Neuron (in vitro differentiated cells): ENCODE data around the gene MED8.
"Not testable (repeated sequence)": the region's sequence is repeated elsewhere in the genome, so short reads cannot be mapped to it uniquely, and the experiment has no call there.

Source experiments
- H2AFZ ChIP-seq: one replicate; pipeline ENCODE4 v1.6.1; 2013; ENCODE audit warnings: low read depth, mild to moderate bottlenecking, inconsistent platforms, low read length, moderate library complexity
- H3K27me3 ChIP-seq: one replicate; pipeline ENCODE4 v1.6.1; 2013; ENCODE audit warnings: low read length; ENCODE audit not compliant: insufficient read depth
- H3K36me3 ChIP-seq: one replicate; pipeline ENCODE4 v1.6.1; 2013; ENCODE audit warnings: low read length; ENCODE audit not compliant: insufficient read depth
- H3K4me1 ChIP-seq: one replicate; pipeline ENCODE4 v1.6.1; 2013; ENCODE audit warnings: low read length; ENCODE audit not compliant: insufficient read depth
- H3K4me3 ChIP-seq: 2 replicates; pipeline ENCODE4 v1.5.1; 2013; ENCODE audit warnings: mild to moderate bottlenecking, low read length, moderate library complexity
- H3K9me3 ChIP-seq: one replicate; pipeline ENCODE4 v1.6.1; 2013; ENCODE audit warnings: low read length

Gene MED8

DNA sequence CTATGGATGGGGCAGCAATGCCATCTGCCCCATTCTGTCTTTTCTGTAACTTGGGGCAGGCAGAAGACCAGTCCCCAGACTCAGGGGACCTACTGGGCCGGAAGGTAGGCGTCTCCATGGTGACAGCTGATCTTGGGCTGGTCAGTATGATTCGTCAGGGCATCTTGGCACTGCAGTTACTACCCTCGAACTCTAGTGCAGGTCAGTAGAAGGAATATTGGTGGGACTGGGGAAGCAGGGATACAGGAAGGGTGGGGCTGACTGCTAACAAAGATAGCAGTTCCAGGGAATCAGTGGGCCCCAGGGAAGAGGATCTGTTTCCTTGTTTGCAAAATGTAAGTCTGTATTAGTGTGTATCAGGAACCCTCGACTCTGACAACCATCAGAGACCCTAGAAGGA is 26.3 kb upstream of the MED8 start:
- Histone ChIP-seq H3K9me3 (no peaks in the 10 kb centered on the region), H3K4me1 (no peaks in the 10 kb centered on the region), H2AFZ (no peak overlapping the region), H3K4me3 (no peak overlapping the region), H3K36me3 (peaks cover 59% of the 10 kb centered on the region), H3K27me3 (no peaks in the 10 kb centered on the region)

DNA sequence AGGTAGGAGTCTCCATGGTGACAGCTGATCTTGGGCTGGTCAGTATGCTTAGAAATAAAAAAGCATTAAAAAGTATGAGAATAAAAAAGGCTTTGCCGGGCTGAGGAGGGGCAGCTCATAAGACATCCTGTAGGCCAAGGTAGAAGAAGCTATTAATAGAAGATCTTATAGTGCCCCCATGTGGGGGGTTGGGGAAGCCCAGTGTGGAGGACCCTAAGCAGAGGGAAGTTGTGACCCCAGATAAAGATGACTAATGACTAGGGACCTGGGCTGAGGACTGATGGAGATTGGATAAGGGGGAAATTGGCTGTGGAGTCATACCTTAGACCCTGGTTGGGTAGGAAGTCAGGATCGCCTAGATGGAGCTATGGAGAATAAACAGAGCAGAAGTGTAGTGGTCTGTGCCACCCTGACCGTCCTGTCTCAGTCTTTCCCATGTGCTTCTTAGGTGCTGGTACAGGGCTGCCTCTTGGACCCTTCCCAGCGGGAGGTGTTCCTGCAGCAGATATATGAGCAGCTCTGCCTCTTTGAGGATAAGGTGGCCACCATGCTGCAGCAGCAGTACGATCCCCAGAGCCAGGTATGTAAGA is 25.1 kb upstream of the MED8 start:
- Histone ChIP-seq H3K36me3 (peaks cover 48% of the 10 kb centered on the region), H3K4me3 (no peak overlapping the region), H3K27me3 (no peaks in the 10 kb centered on the region), H2AFZ (no peak overlapping the region), H3K9me3 (no peaks in the 10 kb centered on the region), H3K4me1 (no peaks in the 10 kb centered on the region)

DNA sequence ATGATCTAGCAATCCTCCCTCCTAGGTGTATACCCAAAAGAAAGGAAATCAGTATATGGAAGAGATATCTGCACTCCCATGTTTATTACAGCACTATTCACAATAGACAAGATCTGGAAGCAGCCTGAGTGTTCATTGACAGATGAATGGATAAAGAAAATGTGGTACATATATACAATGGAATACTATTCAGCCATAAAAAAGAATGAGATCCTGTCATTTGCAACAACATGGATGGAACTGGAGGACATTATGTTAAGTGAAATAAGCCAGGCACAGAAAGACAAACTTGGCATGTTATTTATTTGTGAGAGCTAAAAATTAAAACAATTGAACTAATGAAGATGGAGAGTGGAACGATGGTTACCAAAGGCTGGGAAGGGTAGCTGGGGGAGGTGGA is 23.8 kb upstream of the MED8 start:
- not testable (repeated sequence) for H3K27me3 ChIP-seq, H3K9me3 ChIP-seq, H3K4me3 ChIP-seq, H2AFZ ChIP-seq, H3K4me1 ChIP-seq
- H3K36me3 ChIP-seq: peaks cover 43% of the 10 kb centered on the region

DNA sequence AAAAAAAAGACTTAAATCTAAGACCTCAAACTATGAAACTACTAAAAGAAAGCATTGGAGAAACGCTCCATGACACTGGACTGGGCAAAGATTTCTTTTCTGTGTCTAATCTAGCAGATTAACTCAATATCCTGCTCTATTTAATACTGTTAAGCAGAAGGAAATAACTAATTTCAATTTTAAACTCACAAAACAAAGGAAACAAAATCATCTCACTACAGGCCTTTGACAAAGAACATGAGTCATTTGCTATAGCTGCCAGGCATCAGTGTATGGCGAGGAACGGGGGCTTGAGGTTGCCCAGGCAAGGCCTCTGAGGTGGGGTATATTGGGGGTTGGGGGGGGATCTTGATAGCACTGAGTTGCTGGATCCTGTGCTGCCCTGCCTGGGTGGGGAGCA is 21.0 kb upstream of the MED8 start:
- Histone ChIP-seq H3K4me3 (no peak overlapping the region), H3K27me3 (no peaks in the 10 kb centered on the region), H3K4me1 (no peaks in the 10 kb centered on the region), H3K9me3 (no peaks in the 10 kb centered on the region), H3K36me3 (peaks cover 35% of the 10 kb centered on the region), H2AFZ (no peak overlapping the region)

DNA sequence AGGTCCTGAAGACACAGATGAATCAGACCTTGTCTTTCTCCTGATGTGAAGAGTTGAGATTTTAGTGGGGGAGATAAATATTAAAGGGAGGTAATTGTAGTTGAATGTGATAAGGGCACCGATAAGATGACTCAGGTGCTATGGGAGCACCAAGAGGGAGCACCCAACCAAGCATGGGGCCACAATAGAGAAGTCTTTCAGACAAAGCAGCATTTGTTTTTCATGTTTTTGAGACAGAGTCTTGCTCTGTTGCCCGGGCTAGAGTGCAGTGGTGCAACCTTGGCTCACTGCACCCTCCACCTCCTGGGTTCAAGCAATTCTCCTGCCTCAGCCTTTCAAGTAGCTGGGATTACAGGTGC is 16.3 kb upstream of the MED8 start:
- Histone ChIP-seq H3K9me3 (no peaks in the 10 kb centered on the region), H2AFZ (no peak overlapping the region), H3K27me3 (no peaks in the 10 kb centered on the region), H3K4me1 (no peaks in the 10 kb centered on the region), H3K36me3 (peaks cover 53% of the 10 kb centered on the region), H3K4me3 (no peak overlapping the region)

DNA sequence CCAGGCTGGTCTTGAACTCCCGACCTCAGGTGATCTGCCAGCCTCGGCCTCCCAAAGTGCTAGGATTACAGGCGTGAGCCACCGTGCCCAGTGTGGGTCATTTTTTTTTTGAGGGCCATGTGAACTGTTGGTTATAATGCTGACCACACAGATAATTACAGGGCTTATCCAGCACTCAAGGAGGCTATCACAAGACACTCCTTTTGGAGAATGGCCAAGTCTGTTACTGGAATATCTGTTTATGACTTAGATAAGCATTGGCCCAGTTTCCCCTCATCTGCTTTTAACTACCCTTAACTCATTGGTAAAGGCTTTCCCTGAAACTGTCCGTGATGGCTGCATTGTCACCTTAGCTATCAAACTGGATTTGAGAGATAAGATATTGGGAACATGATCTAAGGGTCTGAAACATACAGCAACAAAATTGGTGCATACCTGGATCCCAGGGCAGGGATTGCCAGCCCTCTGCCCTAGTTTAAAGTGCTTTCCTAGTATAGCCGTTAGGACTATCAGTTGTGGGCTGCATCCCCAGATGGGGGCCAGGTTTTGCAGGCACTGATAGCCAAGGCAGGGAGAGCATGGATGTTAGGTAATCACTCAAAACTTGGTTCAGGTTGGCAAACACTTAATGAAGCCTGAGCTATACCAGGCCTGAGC is 15.7 kb upstream of the MED8 start:
- peaks cover 53% of the 10 kb centered on the region for H3K36me3 ChIP-seq
- H3K4me1 ChIP-seq: no peaks in the 10 kb centered on the region
- no peak overlapping the region for H3K4me3 ChIP-seq
- H2AFZ ChIP-seq: no peak overlapping the region
- H3K27me3 ChIP-seq: no peaks in the 10 kb centered on the region
- H3K9me3 ChIP-seq: no peaks in the 10 kb centered on the region

DNA sequence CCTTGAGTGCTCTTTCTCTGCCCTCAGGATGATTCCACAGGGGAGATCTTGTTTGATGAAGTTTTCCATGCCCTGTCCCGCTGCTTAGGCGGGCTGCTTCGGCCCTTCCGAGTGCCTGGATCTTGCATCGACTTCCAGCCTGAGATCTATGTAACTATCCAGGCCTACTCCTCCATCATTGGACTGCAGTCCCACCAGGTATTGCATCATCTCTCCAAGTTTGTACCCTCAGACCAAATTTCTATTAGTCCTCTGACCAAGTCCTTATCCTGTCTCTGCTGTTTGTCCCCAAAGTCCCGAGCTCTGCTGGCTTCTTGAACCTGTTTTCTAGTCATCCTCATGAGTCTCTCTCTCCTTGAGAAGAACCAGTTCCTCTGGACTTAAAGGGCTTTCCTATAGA is 14.8 kb upstream of the MED8 start:
- Histone ChIP-seq H2AFZ (no peak overlapping the region), H3K36me3 (peaks cover 51% of the 10 kb centered on the region), H3K27me3 (no peaks in the 10 kb centered on the region), H3K9me3 (no peaks in the 10 kb centered on the region), H3K4me1 (no peaks in the 10 kb centered on the region), H3K4me3 (no peak overlapping the region)

DNA sequence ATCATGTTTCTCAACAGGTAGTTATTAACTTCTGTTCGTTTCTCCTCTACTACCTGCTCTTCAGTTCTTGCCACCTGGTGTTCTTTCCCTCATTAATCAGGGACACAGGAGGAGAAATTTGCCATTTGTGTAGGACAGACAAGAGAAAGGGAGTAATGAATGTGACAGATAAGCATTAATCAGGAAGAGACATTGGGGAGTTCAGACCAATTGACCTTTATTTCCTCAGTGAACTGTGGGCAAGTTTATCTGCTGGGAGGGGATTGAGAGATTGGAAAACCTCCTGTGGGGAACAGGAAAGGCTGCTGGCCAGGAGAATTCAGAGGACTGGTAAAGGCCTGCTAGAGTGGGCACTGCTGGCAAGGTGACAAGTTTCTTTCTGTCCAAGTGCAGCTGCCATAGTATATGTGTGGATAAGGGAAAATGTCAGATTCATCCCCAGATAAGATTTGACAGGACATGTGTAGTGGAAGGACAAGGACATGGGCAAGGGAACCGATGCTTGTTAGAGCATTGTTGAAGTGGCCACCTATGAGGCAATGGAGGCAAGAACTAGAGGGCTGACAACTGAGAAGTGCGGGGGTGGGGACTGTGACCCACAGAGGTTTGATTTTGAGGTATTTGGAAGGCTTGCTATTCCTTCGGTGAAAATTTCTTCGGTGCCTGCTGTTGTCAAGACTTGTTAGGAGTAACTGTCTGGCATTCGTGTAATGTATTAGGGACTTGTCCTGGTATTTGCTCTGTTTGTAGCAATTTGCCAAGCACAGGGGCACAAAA is 12.7 kb upstream of the MED8 start:
- Histone ChIP-seq H3K9me3 (no peaks in the 10 kb centered on the region), H3K4me1 (no peaks in the 10 kb centered on the region), H2AFZ (no peak overlapping the region), H3K4me3 (no peak overlapping the region), H3K36me3 (peaks cover 42% of the 10 kb centered on the region), H3K27me3 (no peaks in the 10 kb centered on the region)

DNA sequence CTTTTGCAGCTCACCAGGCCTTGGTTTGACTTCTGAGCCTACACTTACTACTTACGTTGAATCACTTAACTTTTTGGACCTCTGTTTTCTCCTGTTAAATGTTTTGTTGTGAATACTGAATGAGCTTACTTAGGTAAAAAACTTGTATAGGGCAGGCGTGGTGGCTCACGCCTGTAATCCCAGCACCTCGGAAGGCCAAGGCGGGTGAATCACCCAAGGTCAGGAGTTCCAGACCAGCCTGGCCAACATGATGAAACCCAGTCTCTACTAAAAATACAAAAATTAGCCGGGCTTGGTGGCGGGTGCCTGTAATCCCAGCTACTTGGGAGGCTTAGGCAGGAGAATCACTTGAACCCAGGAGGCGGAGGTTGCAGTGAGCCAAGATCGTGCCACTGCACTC is 10.8 kb upstream of the MED8 start:
- peaks cover 39% of the 10 kb centered on the region for H3K36me3 ChIP-seq
- H3K27me3 ChIP-seq, H3K4me3 ChIP-seq, H3K4me1 ChIP-seq, H2AFZ ChIP-seq, H3K9me3 ChIP-seq: not testable (repeated sequence)

DNA sequence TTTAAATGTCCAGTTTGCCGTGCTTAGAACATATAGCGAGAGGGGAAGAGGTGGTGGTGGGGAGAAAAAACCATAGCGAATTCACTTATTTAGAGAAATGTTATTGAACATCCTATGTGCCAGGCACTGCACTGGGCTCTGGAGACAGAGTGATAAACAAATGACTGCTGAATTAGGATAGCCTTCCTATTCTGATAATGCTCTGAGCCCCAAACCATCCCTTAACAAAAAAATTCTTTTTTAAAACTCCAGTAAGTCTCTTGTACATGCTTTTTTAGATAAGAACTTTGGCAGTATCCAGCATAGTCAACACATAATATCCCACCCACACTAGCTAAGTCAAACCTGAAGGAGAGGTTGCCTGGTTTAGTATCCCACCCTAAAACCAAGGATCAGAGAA is 8.6 kb upstream of the MED8 start:
- Histone ChIP-seq H3K4me1 (no peaks in the 10 kb centered on the region), H3K4me3 (no peak overlapping the region)

DNA sequence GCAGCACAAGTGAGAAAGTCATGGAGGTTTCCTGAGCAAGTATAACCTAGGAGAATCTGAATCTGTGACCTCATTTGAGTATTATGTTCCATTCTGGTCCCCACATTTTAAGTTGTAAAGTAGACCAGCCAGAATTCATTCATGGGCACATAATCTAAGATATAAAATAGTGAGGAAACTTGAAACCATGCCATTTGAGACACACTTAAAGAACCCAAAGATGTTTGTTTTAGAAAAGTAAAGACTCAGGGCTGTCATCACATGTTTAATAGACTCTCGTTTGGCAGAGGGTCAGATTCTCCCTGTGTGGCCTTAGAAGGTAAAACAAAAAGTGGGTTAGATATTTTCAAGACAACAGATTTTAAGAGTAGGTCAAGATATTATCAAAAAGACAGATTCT is 6.5 kb upstream of the MED8 start:
- H3K4me1 ChIP-seq: no peaks in the 10 kb centered on the region
- peaks cover 14% of the 10 kb centered on the region for H3K36me3 ChIP-seq
- no peak overlapping the region for H3K4me3 ChIP-seq
- H3K9me3 ChIP-seq: peaks cover 9% of the 10 kb centered on the region
- no peaks in the 10 kb centered on the region for H3K27me3 ChIP-seq
- no peak overlapping the region for H2AFZ ChIP-seq

More for the DNA sequence above, 8.6 kb upstream of the MED8 start:
- Histone ChIP-seq H3K27me3 (no peaks in the 10 kb centered on the region), H3K9me3 (peaks cover 9% of the 10 kb centered on the region), H3K36me3 (peaks cover 19% of the 10 kb centered on the region), H2AFZ (no peak overlapping the region)

DNA sequence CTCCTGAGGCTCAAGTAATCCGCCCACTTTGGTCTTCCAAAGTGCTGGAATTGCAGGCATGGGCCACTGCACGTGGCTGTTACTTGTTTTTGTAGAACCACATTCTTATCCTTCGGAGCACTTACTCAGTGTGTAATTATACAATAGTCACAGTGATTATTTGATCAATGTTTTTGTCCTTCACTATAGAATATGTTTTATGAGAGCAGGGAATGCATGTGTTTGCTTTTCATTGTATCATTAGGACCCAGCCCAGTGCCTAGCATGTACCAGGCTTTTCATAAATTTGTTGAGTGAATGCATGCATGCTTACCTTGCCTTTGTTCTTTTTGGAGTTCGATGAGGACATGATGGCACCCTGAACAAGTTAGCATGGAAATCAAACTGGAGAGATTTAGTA is 5.9 kb upstream of the MED8 start:
- Histone ChIP-seq H3K9me3 (peaks cover 9% of the 10 kb centered on the region), H3K27me3 (no peaks in the 10 kb centered on the region), H3K4me1 (peaks cover 3% of the 10 kb centered on the region), H2AFZ (no peak overlapping the region), H3K4me3 (no peak overlapping the region), H3K36me3 (peaks cover 14% of the 10 kb centered on the region)

DNA sequence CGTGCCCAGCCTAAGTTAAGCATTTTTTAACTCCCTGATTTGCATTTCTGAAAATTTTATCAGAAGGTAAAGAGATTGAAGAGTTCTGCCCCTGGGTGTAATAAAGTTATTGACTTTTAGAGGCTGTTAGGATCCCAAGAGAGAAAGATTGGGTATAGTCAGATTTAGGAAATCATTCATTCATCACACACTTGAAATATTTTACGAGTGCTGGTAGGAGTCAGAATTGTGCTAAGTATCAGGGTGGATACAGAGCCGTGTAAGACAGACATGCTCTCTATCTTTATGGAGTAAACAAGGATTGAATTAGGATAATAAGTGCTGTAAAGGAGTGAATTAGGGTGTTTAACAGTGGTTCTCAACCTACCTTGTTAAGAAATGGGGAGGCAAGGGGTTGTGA is 3.1 kb upstream of the MED8 start:
- Histone ChIP-seq H2AFZ (no peak overlapping the region), H3K4me1 (peaks cover 14% of the 10 kb centered on the region), H3K36me3 (peaks cover 14% of the 10 kb centered on the region), H3K4me3 (no peak overlapping the region), H3K9me3 (peaks cover 9% of the 10 kb centered on the region), H3K27me3 (no peaks in the 10 kb centered on the region)
